GM04503 (cell line): ENCODE measurements around the gene IL1RAPL2.
"Not testable (repeated sequence)": the region's sequence is repeated elsewhere in the genome, so short reads cannot be mapped to it uniquely, and the experiment has no call there.

Experiments used
- DNase-seq: peaks from one replicate; pipeline ENCODE4 v3.0.0-alpha.2; 2012; ENCODE audit warnings: low read depth

The IL1RAPL2 gene

GRCh38 chrX:105168577-105168976 lies 602.6 kb downstream of the IL1RAPL2 start:
- no peak for DNase-seq

- no peak for DNase-seq
Observed at GRCh38 chrX:105173071-105173470, 607.1 kb downstream of the IL1RAPL2 start.

DNA sequence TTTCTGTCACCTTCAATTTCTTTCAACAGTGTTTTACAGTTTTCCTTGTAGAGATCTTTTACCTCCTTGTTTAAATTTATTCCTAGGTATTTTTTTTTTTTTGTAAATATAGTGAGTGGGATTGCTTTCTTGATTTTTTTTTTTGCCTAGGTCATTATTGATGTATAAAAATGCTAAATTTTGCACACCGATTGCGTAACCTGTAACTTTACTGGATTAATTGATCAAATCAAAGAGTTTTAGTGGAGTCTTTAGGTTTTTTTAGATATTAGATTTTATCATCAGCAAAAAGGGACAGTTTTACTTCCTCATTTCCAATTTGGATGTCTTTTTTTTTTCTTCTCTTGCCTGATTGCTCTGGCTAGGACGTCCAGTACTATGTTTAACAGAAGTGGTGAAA lies 613.6 kb downstream of the IL1RAPL2 start:
- no peak for DNase-seq

DNA sequence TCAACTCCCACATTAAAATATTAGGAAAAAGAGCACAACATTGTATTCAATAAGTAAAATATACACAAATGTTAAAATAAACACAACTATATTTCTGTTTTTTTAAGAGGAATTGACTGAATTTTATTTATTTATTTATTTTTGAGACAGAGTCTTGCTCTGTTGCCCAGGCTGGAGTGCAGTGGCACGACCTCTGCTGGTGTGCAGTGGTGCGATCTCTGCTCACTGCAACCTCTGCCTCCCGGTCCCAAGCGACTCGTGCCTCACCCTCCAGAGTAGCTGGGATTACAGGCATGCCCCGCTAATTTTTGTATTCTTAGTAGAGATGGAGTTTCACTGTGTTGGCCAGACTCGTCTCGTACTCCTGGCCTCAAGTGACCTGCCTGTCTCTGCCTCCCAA lies 623.1 kb downstream of the IL1RAPL2 start:
- no peak for DNase-seq

GRCh38 chrX:105190252-105190853 lies 624.4 kb downstream of the IL1RAPL2 start:
- DNase-seq = no peak

- no peak for DNase-seq
Observed at GRCh38 chrX:105191878-105192277, 625.9 kb downstream of the IL1RAPL2 start.

DNA sequence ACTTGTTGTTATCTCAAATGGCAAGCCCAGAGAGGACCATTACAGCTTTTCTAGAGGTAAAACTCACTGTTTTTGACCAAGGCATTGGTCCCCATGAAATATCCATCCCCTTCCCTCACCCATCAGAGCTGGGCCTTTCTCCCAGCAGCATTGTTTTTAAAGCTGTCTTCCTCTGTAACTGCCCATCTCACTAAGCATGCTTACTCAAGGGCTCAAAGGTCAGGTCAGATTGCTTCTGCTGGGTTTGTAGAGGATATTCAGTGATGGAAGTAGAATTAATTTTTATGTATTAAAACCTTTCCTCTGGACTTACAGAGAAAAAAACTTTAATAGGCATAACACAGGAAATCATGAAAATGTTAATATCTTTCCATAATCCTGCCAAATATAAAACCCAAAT lies 643.4 kb downstream of the IL1RAPL2 start:
- no peak for DNase-seq

GRCh38 chrX:105210258-105210657 lies 644.3 kb downstream of the IL1RAPL2 start:
- no peak for DNase-seq

DNA sequence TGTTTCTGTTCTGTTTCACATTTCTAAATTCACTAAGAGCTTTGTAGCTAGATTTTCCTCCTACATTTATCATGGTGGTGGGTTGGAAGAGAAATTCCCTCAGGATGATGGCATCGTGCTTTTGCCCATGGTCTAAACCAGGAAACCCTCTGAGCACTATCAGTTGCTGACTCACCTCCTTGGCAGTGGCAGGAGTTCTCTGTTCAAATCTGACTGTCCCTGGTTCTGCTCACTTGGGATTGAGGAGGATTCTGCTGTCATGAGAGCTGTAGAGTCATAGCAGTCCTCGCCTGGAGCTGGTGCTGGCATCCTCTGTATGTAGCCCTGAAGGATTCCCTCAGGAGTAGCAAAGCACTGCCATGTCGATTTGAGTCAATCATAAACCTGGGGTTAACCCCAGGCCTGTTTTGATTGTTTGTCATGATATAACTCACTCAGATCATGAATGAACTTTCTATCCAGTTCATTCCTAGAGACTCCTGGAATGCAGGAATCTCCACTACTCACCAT lies 645.1 kb downstream of the IL1RAPL2 start:
- DNase-seq = no peak

DNA sequence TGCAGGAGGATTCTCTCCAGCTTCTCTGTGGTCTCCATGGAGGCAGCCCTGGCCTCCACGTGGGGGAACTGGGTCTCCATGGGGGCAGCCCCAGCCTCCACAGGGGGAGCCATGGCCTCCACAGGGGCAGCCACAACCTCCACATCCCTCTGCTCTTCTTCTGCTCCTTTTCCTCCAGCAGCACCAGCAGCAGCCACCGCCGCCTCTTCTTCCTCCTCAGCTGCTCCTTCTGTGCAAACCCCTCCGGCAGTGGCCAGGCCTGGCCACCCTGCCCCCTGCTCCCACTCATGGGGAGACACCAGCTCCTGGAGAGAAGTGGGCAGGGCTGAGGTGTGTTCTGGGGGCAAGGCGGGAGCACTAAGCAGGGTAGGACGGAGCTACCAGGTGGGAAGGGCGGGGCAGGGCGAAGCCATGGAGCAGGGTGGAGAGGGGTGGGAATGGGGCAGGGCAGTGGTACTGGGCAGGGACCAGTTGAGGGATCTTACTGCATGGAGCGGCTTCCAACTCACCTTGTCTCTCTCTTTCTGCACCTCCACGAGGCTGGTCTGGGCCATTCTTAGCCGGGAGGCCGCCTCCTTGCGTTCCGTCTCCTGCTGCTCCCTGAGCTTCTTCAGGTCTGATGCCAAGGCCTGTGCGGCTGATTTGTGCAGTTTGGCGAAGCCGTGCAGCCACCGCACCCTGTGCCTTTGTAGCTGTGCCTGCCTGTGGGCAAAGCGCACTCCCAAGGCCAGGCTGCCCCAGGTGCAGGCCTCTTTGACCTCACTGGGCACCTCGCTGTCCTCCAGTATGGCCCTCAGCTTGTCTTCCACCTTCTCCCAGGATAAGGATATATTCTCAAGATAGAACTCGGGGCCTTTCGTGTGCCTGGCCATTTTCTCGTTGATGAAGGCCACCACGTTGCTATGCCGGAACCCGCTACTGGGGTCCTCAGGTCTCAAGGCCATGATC lies 653.7 kb downstream of the IL1RAPL2 start:
- no peak for DNase-seq

DNA sequence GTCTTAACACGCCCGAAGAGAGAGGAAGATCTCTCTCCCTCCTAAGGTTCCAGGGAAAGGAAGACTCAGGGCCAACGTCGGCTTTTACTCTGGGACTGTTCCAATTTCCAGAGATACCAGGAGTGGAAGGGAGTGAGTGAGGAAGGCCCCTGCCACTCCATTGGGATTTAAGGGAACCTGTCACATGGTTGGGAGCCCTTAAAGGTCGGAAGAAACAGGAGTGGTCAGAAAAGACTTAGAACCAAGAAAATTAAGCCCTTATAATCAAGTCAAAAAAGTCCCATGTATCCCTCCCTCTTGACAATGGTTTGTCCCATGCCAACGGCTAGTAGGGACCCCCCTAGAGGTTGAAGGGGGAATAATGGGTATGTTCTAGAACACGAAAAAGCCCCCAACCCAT lies 654.6 kb downstream of the IL1RAPL2 start, which contains the start of gene TEX13A:
TEX13A (minus strand) TSS at position 59 of the 400 bp plus-strand sequence. CDS start 297 bp downstream, outside the sequence.
- DNase-seq = no peak

DNA sequence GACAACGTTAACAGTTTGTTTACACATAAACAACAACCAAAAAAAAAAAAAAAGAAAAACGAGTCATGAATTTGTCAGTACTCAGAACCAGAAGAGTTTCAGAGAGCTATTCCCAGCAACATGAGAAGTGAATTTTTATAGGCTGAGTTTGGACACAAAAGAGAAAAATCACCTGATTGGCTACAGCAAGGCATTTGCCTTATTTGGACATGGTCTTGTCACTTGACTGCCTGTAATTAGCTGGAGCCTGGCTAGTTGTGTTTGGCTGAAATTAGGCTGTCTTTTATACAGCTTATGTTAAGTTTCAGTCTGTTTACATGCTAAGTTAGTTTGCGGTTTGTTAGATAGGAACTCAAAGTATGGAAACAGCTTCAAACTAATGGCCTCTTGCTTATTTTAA lies 655.4 kb downstream of the IL1RAPL2 start:
- no peak for DNase-seq

- DNase-seq = no peak
Observed at GRCh38 chrX:105226499-105226898, 660.5 kb downstream of the IL1RAPL2 start.

- no peak for DNase-seq
Observed at GRCh38 chrX:105228602-105229001, 662.6 kb downstream of the IL1RAPL2 start.

DNA sequence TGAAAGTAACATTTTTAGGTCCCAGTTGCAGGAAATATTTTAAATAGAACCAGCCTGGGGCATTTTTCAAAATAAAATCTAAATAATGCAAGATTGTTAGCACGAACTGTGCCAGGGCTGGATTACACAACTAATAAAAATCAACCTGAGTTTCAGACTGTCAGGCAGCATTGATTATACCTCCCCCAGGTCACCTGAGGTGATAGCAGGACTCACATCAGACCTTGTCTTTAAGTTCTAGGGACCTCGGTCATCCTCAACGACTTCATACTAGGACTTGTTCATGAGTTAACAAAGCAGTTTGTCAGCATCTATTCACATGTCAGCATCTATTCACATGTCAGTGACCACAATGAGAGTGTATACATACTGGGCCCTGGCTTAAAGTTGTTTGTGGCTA lies 663.1 kb downstream of the IL1RAPL2 start:
- no peak for DNase-seq

GRCh38 chrX:105237407-105237806 lies 671.4 kb downstream of the IL1RAPL2 start:
- not testable (repeated sequence) for DNase-seq

- DNase-seq = no peak
Observed at GRCh38 chrX:105241056-105241455, 675.1 kb downstream of the IL1RAPL2 start.

GRCh38 chrX:105260291-105261043 lies 694.5 kb downstream of the IL1RAPL2 start:
- DNase-seq = no peak

DNA sequence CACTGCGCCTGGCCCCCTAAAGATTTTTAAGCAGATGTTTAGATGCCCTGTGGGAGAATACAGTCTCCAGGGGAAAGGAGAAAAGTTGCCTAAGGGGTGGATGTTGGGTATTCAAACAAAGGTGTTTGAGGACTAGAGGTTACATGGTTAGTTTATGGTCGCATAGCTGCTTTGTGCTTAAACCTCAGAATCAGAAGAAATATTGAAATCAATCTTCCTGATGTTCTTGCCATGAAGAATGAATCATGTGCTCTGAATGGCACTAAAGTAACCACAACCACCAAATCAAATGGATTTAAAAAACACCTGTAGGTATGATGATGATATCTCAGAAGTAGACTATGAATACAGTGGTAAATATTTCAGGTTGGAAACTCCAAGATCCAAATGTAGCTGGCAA lies 697.2 kb downstream of the IL1RAPL2 start:
- no peak for DNase-seq

- DNase-seq = no peak
Observed at GRCh38 chrX:105263801-105264200, 697.8 kb downstream of the IL1RAPL2 start.

- DNase-seq = no peak
Observed at GRCh38 chrX:105265093-105265492, 699.1 kb downstream of the IL1RAPL2 start.

- peak; percentile 22 for DNase-seq
Observed at GRCh38 chrX:105266456-105266855, 700.5 kb downstream of the IL1RAPL2 start.
